K562 (cell line): Measurements from ENCODE around the gene ZNF598. TPM values are rescaled to one million over a fixed set of nuclear protein-coding genes. Genes with fewer than 3 reads are reported as not detected.

ENCODE experiments used
- E2F3 ChIP-seq: fragments of 250-450 bp; sonication (Bioruptor Pico); IDR thresholded peaks from 2 replicates; pipeline ENCODE4 v1.4.0; 2020; ENCODE audit warnings: mild to moderate bottlenecking
- EGR1 ChIP-seq: fragments of 450-650 bp; conservative IDR thresholded peaks from 2 replicates; pipeline ENCODE4 v1.6.1; 2017; ENCODE audit warnings: mild to moderate bottlenecking
- FOXK1 ChIP-seq: sonication (generic); formaldehyde crosslinking; IDR thresholded peaks from 2 replicates; pipeline ENCODE4 v1.8.0; 2022; ENCODE audit warnings: missing genetic modification reagents, mild to moderate bottlenecking, borderline replicate concordance
- HOMEZ ChIP-seq: fragments of 250-450 bp; sonication (Bioruptor Pico); IDR thresholded peaks from 2 replicates; pipeline ENCODE4 v1.4.0; 2020; ENCODE audit warnings: mild to moderate bottlenecking, moderate library complexity
- IFI16 ChIP-seq: fragments of 250-450 bp; sonication (Bioruptor Pico); IDR thresholded peaks from 2 replicates; pipeline ENCODE4 v2.1.2; 2022; ENCODE audit warnings: mild to moderate bottlenecking, inconsistent platforms
- MEF2D ChIP-seq: conservative IDR thresholded peaks from 2 replicates; pipeline ENCODE4 v1.6.1; 2016; ENCODE audit warnings: low read depth, missing genetic modification characterization, missing compliant biosample characterization
- MYNN ChIP-seq, 2 experiments: sonication (generic); formaldehyde crosslinking in 1 of 2; IDR thresholded peaks; 2 replicates each; pipeline versions ENCODE4 v1.5.0 to v1.6.1; 2016 to 2020; ENCODE audit warnings: antibody characterized with exemption in 1 of 2, missing genetic modification reagents in 1 of 2
- NFE2 ChIP-seq: IDR thresholded peaks from 2 replicates; pipeline ENCODE4 v1.6.1; 2014; ENCODE audit warnings: antibody characterized with exemption, low read depth
- SIX5 ChIP-seq, 2 experiments: IDR thresholded peaks; 2 replicates each; pipeline ENCODE4 v1.6.1; 2011; ENCODE audit warnings: low read length in 2 of 2, borderline replicate concordance in 1 of 2, low read depth in 1 of 2, mild to moderate bottlenecking in 1 of 2, moderate library complexity in 1 of 2; ENCODE audit not compliant: insufficient read depth in 1 of 2
- TAF7 ChIP-seq: fragments of 450-650 bp; IDR thresholded peaks from 2 replicates; pipeline ENCODE4 v1.6.1; 2016; ENCODE audit warnings: missing genetic modification characterization, missing compliant biosample characterization
- TRIM25 ChIP-seq: fragments of 450-650 bp; IDR thresholded peaks from 2 replicates; pipeline ENCODE4 v1.7.0; 2016; ENCODE audit warnings: borderline replicate concordance
- ZBTB17 ChIP-seq: fragments of 450-650 bp; formaldehyde crosslinking; IDR thresholded peaks from 2 replicates; pipeline ENCODE4 v1.4.0; 2020; ENCODE audit warnings: mild to moderate bottlenecking
- ZNF174 ChIP-seq: fragments of 250-450 bp; sonication (Bioruptor Pico); IDR thresholded peaks from 2 replicates; pipeline ENCODE4 v1.4.0; 2020; ENCODE audit warnings: mild to moderate bottlenecking
- ZNF75A ChIP-seq: fragments of 450-650 bp; formaldehyde crosslinking; IDR thresholded peaks from 2 replicates; pipeline ENCODE4 v1.4.0; 2020; ENCODE audit warnings: mild to moderate bottlenecking
- polyA plus RNA-seq, 8 experiments: library from polyadenylated mRNA; depleted of rRNA in 4 of 8; stranded (reverse) in 5 of 8; unstranded in 3 of 8; fragments of >200 nt; fragmentation: Nextera tagmentation in 2 of 8; fragmentation: Illumina TruSeq in 1 of 8; extraction: Ambion mirVana in 2 of 8; extraction: Trizol in 1 of 8; gene quantifications; 2 replicates each; pipeline versions ENCODE4 v1.2.1 to v1.2.3, GENCODE V29; 2011 to 2014; ENCODE audit warnings: inconsistent platforms in 1 of 8, missing spikeins in 1 of 8
- total RNA-seq, 7 experiments: library from RNA; depleted of rRNA in 6 of 7; stranded (reverse); fragments of >200 nt in 6 of 7; fragmentation: Illumina TruSeq in 2 of 7; extraction: Trizol in 2 of 7; gene quantifications; 2 replicates each; pipeline versions ENCODE4 v1.2.1 to v1.2.3, GENCODE V29; 2011 to 2021; ENCODE audit warnings: low replicate concordance in 1 of 7
- TF ChIP-seq, protein P1 (sequence below), 3 experiments: fragments of 200-800 bp in 1 of 3; sonication (Bioruptor generic) in 1 of 3; sonication (generic) in 1 of 3; formaldehyde crosslinking in 1 of 3; IDR thresholded peaks; 2 replicates each; pipeline versions ENCODE4 v1.6.1 to v1.8.0; 2016 to 2022; ENCODE audit warnings: mild to moderate bottlenecking in 2 of 3, missing compliant biosample characterization in 2 of 3, missing genetic modification characterization in 2 of 3, missing genetic modification reagents in 1 of 3
- TF ChIP-seq, protein P2 (sequence below): fragments of 450-650 bp; IDR thresholded peaks from 2 replicates; pipeline ENCODE4 v1.6.1; 2017; ENCODE audit warnings: antibody characterized with exemption, mild to moderate bottlenecking
- TF ChIP-seq, protein P3 (sequence below): sonication (generic); formaldehyde crosslinking; IDR thresholded peaks from 2 replicates; pipeline ENCODE4 v1.8.1; 2023; ENCODE audit warnings: mild to moderate bottlenecking, missing genetic modification reagents

ZNF598 gene
- total and polyA plus RNA-seq, 9 of the 15 experiments (the other 6 are each of a cell fraction or from before 2014, with no cell fraction given): 0.11 to 115 (median 29.6) TPM

GRCh38 chr16:2003827-2004641 lies 5.6 kb downstream of the ZNF598 start (continued):
- TF ChIP-seq, protein P1, sequence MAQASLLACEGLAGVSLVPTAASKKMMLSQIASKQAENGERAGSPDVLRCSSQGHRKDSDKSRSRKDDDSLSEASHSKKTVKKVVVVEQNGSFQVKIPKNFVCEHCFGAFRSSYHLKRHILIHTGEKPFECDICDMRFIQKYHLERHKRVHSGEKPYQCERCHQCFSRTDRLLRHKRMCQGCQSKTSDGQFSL (CRISPR knock-in tag; IDR thresholded peaks at IDR 0.05): no peak
- TF ChIP-seq, protein P1 (tag; IDR thresholded peaks at IDR 0.05): no peak
- TF ChIP-seq, protein P2, sequence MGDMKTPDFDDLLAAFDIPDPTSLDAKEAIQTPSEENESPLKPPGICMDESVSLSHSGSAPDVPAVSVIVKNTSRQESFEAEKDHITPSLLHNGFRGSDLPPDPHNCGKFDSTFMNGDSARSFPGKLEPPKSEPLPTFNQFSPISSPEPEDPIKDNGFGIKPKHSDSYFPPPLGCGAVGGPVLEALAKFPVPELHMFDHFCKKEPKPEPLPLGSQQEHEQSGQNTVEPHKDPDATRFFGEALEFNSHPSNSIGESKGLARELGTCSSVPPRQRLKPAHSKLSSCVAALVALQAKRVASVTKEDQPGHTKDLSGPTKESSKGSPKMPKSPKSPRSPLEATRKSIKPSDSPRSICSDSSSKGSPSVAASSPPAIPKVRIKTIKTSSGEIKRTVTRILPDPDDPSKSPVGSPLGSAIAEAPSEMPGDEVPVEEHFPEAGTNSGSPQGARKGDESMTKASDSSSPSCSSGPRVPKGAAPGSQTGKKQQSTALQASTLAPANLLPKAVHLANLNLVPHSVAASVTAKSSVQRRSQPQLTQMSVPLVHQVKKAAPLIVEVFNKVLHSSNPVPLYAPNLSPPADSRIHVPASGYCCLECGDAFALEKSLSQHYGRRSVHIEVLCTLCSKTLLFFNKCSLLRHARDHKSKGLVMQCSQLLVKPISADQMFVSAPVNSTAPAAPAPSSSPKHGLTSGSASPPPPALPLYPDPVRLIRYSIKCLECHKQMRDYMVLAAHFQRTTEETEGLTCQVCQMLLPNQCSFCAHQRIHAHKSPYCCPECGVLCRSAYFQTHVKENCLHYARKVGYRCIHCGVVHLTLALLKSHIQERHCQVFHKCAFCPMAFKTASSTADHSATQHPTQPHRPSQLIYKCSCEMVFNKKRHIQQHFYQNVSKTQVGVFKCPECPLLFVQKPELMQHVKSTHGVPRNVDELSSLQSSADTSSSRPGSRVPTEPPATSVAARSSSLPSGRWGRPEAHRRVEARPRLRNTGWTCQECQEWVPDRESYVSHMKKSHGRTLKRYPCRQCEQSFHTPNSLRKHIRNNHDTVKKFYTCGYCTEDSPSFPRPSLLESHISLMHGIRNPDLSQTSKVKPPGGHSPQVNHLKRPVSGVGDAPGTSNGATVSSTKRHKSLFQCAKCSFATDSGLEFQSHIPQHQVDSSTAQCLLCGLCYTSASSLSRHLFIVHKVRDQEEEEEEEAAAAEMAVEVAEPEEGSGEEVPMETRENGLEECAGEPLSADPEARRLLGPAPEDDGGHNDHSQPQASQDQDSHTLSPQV: 0 out of 2 replicates have a peak, but pooled peaks have one; percentile 47
- TF ChIP-seq SIX5 (IDR thresholded peaks at IDR 0.05; ENCODE audit: borderline replicate concordance in 1 of 2, insufficient read depth in 1 of 2, low read depth in 1 of 2, low read length in 2 of 2) (no peak), MYNN (IDR thresholded peaks at IDR 0.05) (peak; percentile 66), MYNN (CRISPR knock-in tag; IDR thresholded peaks at IDR 0.05) (no peak), TRIM25 (no peak), MEF2D (tag) (no peak), NFE2 (no peak), EGR1 (peak; percentile 60), ZNF75A (CRISPR knock-in tag) (no peak), ZNF174 (CRISPR knock-in tag) (no peak), E2F3 (CRISPR knock-in tag) (no peak), IFI16 (no peak), HOMEZ (no peak), TAF7 (tag) (no peak), FOXK1 (CRISPR knock-in tag) (peak; percentile 65; the same call in 1 of the 2 replicates), ZBTB17 (CRISPR knock-in tag) (no peak)
- TF ChIP-seq, protein P3, sequence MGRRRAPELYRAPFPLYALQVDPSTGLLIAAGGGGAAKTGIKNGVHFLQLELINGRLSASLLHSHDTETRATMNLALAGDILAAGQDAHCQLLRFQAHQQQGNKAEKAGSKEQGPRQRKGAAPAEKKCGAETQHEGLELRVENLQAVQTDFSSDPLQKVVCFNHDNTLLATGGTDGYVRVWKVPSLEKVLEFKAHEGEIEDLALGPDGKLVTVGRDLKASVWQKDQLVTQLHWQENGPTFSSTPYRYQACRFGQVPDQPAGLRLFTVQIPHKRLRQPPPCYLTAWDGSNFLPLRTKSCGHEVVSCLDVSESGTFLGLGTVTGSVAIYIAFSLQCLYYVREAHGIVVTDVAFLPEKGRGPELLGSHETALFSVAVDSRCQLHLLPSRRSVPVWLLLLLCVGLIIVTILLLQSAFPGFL: no peak
